GM06990 (cell line): ENCODE data around the gene ARHGEF12.

Experiments
- DNase-seq: peaks from one replicate; pipeline ENCODE4 v3.0.0-alpha.2; 2011; ENCODE audit not compliant: insufficient read length; ENCODE audit errors: extremely low read depth
- H3K27me3 ChIP-seq: replicated peaks from 2 replicates; pipeline ENCODE4 v1.6.0; 2011; ENCODE audit warnings: low read length; ENCODE audit not compliant: control insufficient read depth, insufficient read depth
- H3K36me3 ChIP-seq: 2 replicates; pipeline ENCODE4 v1.5.1; 2011; ENCODE audit warnings: low read length; ENCODE audit not compliant: control insufficient read depth, insufficient read depth
- H3K4me3 ChIP-seq: replicated peaks from 2 replicates; pipeline ENCODE4 v1.5.1; 2011; ENCODE audit warnings: low read depth, mild to moderate bottlenecking, control low read depth, low read length
- CTCF ChIP-seq: IDR thresholded peaks from 2 replicates; pipeline ENCODE4 v1.5.1; 2011; ENCODE audit warnings: low read length, control low read depth, mild to moderate bottlenecking, inconsistent platforms; ENCODE audit not compliant: insufficient read depth, poor library complexity, severe bottlenecking

The ARHGEF12 gene

GRCh38 chr11:120400564-120401364, 64.6 kb downstream of the ARHGEF12 start:
- TF ChIP-seq CTCF = no peak
- DNase-seq = peak; percentile 64
- H3K36me3 ChIP-seq = no peaks in the 10 kb centered on the region
- no peaks in the 10 kb centered on the region for H3K27me3 ChIP-seq
- no peak overlapping the region for H3K4me3 ChIP-seq

- no peak overlapping the region for H3K4me3 ChIP-seq
- TF ChIP-seq CTCF = no peak
- no peak for DNase-seq
- no peaks in the 10 kb centered on the region for H3K36me3 ChIP-seq
- no peaks in the 10 kb centered on the region for H3K27me3 ChIP-seq
These were observed 65.3 kb downstream of the ARHGEF12 start for GRCh38 chr11:120401506-120401905.

DNA sequence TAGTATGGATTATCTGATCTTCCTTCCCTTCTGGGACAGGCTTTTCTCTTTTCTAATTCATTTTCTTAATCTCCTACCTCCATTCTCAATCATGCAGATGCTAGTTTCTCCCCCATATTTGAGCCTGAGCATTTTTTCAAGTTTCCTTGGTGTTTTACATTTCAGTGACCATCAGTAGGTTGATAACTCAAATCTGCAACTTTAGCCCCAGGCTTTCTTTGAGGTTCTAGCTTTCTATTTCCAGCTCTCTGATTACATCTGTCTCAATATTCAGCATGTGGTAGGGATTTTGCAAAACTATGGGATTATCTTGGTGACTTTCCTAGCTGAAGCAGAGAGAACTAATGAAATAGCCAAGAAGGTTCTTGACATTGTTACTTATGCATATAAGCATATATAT, 67.8 kb downstream of the ARHGEF12 start:
- H3K27me3 ChIP-seq = no peaks in the 10 kb centered on the region
- H3K4me3 ChIP-seq = no peak overlapping the region
- DNase-seq = no peak
- no peaks in the 10 kb centered on the region for H3K36me3 ChIP-seq
- TF ChIP-seq CTCF = no peak

- H3K27me3 ChIP-seq = no peaks in the 10 kb centered on the region
- no peak for TF ChIP-seq CTCF
- no peak for DNase-seq
- no peak overlapping the region for H3K4me3 ChIP-seq
- H3K36me3 ChIP-seq = no peaks in the 10 kb centered on the region
These were observed 68.3 kb downstream of the ARHGEF12 start for GRCh38 chr11:120404495-120404894.

GRCh38 chr11:120409655-120410054, 73.4 kb downstream of the ARHGEF12 start:
- Histone ChIP-seq H3K27me3 (no peaks in the 10 kb centered on the region), H3K36me3 (no peaks in the 10 kb centered on the region), H3K4me3 (no peak overlapping the region)
- no peak for DNase-seq
- no peak for TF ChIP-seq CTCF
